ENCODE data around the gene TNFAIP3.
"Not testable (repeated sequence)": the region's sequence is repeated elsewhere in the genome, so short reads cannot be mapped to it uniquely, and the experiment has no call there.

Gene TNFAIP3

DNA sequence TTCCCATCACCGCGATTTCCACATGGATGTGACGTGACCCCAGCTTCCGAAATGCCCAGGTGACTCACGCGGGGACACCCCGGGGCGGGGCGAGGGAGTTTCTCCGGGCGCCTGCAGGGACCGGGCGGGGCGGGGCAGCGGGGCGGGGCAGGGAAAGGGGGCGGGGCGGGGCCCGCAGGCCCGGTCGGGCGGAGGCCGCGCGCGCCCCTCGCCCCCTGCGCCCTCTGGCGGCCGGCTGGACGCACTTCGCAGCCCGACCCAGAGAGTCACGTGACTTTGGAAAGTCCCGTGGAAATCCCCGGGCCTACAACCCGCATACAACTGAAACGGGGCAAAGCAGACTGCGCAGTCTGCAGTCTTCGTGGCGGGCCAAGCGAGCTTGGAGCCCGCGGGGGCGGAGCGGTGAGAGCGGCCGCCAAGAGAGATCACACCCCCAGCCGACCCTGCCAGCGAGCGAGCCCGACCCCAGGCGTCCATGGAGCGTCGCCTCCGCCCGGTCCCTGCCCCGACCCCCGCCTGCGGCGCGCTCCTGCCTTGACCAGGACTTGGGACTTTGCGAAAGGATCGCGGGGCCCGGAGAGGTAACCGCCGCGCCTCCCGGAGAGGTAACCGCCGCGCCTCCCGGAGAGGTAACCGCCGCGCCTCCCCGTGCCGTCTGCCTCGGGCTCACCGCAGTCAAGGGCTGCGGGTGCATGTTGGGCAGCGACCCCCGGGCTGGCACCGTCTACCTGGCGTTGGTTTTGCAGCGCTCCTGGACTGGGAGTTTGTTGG lies at the start of gene TNFAIP3:
Gene TNFAIP3, plus strand, starts transcription at position 346 of the 771 bp plus-strand sequence. CDS start 3,969 bp downstream, outside the sequence.
- FAIRE-seq, result no peak

DNA sequence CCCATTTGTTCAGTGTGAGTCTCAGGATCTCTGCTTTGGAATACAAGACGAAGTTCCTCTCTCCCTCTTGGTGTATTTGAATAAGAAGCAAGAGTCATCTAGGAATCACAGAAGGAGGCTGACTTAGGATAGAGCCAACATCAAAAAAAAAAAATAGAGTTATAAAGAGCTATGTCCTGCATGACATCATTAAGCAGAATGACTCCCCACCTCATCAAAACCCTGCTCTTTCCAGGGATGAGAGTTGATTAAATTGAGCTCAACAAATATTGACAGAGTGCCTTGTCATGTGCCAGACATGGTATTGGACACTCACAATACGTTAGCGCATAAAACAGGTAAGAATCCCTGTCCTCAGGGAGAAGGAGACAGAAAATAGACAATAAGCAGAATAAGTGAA lies 48.6 kb upstream of the TNFAIP3 start:
- no peak for FAIRE-seq

DNA sequence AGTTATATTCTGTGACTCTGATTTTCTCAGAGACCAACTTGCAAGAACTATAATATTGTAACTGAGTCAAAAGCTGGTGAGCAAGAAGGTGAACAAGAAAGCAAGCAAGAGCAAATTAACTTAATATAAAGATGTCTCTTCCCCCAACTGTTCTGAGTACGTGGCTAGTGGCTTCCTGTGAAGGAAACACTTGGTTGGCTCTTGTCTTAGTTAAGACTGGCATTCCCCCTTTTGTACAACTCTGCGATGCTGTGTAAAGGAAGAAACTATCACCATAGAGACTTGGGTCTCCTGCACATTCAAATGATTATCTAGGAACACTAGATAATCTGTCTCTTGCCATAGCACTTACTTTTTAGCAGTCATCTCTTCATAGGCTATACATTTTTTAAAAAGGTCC lies 47.3 kb upstream of the TNFAIP3 start:
- FAIRE-seq, result no peak

DNA sequence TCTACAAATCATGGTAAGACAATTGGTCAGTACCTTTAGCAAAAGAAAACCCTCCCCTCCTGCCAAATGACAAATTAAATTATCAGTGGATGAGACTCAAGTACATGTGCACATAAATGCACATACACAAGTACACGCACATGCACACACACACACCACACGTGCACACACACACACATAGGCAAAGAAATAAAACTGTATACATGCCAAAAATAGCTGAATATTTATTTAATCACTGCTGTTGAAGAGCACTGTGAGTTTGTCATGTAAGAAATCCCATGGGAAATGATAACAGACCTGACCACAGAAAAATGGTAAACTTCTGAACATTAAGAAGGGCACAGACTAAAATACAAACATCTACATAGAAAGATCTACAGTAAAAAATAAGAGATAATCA lies 46.6 kb upstream of the TNFAIP3 start:
- FAIRE-seq, result no peak

DNA sequence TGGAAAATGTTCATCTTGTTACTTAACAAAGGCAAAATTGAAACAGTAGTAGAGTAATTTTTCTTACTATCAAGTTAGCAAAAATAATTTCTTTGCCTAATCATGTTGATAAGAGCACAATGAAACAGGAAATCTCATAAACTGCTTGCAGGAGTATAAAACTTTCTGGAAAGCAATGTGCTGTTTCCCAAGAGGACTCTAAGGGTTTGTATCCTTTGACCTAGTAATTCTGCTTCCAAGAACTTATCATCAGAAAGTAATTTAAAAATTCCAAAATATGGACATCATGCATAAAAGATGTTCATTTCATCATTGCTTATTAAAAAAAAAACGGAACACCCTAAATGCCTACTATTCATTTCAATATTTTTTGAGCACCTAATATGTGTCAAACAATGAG lies 46.1 kb upstream of the TNFAIP3 start:
- no peak for FAIRE-seq

DNA sequence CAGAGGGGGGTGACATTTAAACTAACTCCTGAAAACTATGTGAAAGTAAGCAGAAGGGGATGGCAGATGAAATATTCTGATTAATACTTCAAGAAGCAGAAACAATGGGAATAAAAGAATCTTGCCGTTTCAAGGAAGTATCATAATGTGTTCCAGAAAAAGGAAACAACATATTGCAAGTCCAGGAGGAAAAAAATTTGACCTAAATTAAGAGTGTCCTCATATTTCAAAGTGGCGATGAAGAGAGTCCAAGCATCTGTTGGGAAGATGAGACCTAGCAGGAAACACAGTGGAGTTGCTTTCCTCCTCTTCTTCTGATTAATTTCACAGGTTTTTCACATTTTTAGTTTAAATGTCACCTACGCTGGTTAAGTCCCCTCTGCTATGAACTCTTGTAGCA lies 45.6 kb upstream of the TNFAIP3 start:
- FAIRE-seq, result no peak

DNA sequence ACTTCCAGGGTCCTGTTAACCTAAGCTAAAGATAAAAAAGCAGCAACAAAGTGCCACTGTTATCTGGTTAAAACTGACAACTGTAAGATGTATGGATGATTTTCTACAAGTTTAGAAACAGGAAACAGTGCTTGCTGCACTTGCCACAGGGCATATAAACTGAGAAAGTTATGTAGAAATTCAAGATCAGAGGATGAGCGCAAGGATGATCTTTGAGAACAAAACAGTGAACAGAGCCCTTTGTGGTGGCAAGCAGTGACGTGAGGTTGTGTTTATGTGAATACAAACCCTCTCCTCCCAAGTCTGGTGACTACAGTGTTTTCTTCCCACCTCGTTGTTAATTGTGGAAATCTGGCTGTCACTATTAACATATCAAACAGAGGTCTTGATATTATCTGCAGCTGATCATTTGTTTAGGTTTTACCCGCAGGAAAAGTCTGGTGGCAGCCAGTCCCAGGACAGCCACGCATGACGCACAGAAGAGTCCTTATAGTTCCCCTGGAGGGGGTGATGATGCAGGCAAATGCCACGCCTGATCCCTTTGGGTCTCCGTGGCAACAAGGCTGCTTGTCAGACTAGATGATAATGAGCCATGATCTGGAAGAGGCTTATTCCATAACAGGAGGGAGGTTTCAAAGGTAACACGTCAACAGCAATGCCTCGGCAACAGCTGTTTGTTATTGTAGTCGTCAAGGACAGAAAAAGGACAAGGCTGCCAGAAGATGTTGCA lies 43.1 kb upstream of the TNFAIP3 start:
- FAIRE-seq, result no peak

DNA sequence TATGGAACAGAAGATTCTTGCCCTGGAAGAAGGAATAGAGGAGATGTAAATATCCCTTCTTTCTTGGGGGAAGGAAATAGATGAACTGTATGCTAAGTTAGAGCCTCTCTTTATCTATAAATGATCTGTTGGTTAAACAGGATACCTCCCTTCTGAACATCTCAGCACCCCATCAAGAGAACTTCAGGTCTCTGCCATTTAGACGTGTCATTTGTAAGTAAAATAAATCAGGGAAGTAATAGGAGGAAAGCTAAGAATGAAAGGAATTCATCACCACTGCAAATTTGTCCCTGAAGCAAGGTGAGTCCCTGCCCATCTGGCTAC lies 42.5 kb upstream of the TNFAIP3 start:
- no peak for FAIRE-seq

DNA sequence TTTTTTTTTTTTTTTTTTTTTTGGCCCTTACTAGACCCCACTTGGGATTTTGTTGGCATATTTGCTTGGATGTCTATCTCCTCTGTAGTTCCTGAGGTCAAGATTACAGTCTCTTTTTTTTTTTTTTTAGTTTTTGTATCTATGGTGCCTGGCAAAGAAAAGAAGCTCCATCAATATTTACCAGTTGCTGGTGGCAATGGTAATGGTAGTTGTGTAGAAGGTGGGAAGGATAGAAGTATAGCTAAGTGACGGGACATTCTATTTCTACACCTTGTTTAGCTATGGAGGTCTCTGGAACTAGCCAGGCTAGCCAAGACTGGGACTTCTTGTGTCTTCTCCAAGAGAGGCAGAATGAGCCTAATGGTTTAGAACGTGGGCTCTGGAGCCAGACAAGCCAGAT lies 42.2 kb upstream of the TNFAIP3 start:
- no peak for FAIRE-seq

DNA sequence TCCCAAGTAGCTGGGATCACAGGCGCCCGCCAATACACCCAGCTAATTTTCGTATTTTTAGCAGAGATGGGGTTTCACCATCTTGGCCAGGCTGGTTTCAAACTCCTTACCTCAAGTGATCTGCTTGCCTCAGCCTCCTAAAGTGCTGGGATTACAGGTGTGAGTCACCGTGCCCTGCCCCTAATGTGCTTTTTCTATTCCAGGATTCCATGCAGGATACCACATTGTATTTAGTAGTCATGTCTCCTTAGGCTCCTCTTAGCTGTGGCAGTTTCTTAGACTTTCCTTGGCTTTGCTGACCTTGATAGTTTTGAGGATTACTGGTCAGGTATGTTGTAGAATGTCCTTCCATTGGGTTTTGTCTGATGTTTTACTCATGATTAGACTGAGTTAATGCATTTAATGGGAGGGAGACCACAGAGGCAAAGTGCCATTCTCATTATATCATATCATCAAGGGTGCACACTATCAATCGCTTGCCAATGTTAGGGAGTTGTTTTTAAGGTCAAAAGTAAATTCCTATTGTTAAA lies 39.6 kb upstream of the TNFAIP3 start:
- no peak for FAIRE-seq

DNA sequence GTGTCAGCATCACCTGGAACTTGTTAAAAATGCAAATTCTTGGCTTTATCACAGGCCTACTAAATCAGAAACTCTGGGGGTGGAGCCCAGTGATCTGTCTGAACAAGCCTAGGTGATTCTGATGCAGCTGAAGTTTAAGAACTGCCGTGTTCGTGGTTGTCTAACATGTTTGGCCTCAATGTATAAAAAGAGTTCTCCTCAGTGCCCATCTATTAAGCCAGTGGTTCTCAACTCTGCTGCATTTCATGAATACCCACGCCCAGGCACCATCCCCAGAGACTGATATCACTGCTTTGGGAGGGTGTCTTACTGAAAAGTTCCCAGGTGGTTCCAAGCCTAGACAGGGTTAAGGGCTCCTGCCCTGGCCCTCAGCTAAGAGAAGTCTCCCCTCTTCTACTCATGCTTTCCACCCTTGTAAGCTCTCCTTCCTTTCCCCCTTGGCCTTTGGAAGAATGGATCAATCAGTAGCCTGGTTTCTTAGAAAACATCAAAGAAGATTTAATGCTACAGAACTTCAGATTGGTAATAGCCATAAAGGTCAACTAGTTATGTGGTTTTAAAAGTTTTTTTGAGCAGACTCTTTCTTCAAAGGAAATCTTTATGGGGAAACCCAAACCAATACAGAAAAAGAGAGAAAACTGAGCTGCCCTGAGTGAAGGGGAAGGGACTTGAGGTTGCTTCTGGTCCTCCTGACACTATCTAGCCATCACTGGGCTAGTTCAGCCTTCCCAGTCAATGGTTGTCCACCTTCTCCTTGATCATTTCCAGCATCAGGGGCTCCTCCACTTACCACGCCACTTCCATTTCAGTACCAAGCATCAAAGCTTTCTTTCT lies 38.9 kb upstream of the TNFAIP3 start:
- FAIRE-seq, result no peak

DNA sequence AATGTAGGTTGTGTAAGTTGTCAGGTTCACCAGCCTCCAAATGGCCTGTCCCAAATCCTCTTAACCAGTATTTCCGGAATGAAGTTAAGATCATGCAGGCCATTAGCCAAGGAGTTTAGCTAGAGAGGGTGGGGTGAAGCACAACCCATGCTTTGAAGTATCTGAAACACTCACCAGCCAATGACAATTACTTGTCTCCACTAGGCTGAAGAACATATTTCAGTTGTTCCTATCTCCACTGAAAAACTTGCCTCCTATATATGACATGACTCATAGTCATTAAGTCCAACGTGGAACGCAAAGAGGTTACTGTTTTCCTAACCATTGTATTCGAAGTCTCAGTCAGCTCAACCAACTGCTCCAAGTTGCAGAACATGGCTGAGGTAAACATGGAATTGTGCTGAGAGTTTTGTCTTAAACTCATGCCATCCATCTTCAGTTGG lies 37.4 kb upstream of the TNFAIP3 start:
- FAIRE-seq, result no peak

DNA sequence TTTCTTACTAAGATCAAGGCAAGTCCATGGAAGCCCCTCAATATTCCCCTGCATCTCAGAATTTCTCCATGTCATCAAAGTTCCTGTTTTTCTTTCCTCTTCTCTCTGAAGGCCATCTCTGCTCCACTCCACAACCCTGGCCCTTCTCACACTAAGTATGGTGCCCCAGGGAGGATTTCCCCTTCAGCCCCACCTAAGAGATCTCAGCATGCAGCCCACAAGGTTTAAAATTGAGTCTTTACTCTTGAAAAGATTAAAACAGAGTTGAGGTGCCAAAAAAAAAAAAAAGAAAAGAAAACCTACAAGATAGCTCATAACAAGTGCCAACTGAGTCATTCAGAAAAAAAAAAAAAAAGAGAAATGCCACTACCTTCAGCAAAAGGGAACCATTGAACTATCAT lies 36.5 kb upstream of the TNFAIP3 start:
- FAIRE-seq, result no peak

DNA sequence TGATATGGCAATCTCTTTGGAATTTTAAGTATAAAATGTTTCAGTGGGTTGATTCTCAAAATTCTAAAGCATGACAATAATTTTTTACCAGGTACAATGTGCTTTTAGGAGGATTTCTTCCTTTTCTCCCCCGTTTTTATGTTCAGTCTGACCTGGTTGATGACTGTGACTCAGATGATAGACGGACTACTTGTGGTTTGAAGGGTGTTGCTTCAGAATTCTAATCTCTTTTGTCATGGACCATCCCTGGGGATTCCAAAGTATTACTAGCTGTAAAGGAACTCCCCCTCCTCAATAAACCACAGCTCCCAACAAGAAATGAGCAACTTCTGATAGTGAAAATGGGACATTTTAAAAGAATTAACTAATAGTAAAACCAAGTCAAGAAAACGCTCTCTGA lies 34.9 kb upstream of the TNFAIP3 start:
- no peak for FAIRE-seq

DNA sequence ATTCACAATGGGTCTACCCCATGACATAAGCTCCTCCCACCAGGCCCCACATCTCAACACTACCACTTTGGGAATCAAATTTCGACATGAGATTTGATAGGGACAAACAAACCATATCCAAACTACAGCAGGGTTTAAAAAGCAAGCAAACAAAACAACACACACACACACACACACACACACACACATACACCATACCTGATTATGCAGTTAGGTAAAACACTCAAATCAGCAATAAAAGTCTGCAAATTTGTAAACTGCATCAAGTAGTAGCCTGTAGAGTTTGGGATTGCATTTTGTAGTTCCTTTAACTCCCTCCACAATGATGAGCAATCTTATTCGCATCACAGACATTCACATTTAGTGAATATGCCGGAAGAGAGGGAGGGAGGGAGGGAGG lies 32.6 kb upstream of the TNFAIP3 start:
- FAIRE-seq, result no peak

DNA sequence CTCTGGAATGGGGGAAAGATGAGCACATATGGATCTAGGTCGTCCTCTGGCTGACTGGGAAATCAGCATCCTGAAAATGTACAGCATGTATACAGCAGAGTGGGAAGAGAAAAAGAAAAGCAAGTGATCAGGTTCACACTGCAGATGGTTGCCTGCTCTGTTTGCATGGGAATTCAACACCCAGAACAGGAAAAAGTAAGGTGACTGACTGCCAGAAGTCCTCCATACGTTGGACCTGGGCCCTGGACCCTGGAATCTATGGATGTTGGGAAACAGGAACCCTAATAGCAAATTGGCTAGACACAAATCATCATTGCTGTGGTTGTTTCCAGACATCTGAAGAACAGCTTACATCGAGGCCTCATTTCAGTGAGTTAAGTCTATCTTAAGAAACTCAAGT lies 30.3 kb upstream of the TNFAIP3 start:
- no peak for FAIRE-seq

DNA sequence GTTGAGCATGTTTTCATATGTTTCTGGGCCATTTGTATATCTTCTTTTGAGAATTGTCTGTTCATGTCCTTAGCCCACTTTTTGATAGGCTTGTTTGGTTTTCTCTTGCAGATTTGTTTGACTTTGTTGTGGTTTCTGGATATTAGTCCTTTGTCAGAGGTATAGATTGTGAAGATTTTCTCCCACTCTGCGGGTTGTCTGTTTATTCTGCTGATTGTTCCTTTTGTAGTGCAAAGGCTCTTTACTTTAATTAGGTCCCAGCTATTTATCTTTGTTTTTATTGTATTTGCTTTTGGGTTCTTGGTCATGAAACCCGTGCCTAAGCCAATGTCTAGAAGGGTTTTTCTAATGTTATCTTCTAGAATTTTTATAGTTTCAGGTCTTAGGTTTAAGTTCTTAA lies 29.0 kb upstream of the TNFAIP3 start:
- not testable (repeated sequence) for FAIRE-seq

DNA sequence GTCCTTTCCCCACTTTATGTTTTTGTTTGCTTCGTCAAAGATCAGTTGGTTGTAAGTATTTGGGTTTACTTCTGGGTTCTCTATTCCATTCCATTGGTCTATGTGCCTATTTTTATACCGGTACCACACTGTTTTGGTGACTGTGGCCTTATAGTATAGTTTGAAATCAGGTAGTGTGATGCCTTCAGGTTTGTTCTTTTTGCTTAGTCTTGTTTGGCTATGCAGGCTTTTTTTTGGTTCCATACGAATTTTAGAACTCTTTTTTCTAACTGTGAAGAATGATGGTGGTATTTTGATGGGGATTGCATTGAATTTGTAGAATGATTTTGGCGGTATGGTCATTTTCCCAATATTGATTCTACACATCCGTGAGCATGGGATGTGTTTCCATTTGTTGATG lies 28.5 kb upstream of the TNFAIP3 start:
- not testable (repeated sequence) for FAIRE-seq

DNA sequence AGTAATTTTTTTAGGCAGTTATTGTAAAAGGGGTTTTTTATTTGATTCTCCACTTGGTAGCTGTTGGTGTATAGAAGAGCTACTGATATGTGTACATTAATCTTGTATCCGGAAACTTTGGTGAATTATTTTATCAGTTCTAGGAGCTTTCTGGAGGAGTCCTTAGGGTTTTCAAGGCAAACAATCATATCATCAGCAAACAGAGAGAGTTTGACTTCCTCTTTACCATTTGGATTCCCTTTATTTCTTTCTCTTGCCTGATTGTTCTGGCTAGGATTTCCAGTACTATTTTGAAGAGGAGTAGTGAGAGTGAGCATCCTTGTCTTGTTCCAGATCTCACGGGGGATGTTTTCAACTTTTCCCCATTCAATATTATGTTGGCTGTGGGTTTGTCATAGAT lies 28.0 kb upstream of the TNFAIP3 start:
- no peak for FAIRE-seq

DNA sequence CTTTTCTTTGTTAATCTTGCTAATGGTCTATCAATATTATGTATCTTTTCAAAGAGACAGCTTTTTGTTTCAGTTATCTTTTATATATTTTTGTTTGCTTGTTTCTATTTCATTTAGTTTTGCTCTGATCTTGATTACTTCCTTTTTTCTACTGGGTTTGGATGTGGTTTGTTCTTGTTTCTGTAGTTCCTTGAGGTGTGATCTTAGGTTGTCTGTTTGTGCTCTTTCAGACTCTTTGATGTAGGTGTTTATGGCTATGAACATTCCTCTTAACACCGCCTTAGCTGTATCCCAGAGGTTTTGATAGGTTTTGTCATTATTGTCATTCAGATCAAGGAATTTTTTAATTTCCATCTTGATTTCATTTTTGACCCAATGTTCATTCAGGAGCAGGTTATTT lies 26.8 kb upstream of the TNFAIP3 start:
- no peak for FAIRE-seq

DNA sequence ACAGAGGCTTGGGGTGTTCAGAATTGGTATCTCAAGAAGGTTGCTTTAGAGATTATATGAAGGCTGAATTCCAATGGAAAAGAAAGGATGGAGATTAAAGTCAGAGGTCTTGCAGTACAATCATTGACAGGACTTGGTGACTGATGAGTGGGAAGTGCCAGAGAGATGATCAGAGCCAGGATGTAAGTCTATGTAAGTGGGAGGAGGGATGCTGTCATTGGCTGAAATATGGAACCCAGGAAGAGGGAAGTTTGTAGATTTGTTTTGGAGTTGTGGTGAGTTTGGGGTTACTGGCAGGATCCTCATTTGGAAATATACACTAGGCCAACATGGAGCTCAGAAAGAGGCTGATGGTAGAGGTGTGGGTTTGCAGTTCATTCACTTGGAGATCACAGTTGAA lies 23.8 kb upstream of the TNFAIP3 start:
- FAIRE-seq, result no peak

DNA sequence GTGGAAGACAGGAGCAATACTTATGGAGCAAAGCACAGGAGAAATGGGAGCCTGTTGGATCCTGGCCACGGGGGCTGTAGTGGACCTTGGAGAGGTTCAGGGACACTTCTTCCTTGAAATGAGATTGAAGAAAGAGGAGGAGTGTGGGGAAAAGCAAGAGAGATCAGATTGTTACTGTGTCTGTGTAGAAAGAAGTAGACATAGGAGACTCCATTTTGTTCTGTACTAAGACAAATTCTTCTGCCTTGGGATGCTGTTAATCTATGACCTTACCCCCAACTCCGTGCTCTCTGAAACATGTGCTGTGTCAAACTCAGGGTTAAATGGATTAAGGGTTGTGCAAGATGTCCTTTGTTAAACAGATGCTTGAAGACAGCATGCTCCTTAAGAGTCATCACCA lies 22.7 kb upstream of the TNFAIP3 start:
- not testable (repeated sequence) for FAIRE-seq

DNA sequence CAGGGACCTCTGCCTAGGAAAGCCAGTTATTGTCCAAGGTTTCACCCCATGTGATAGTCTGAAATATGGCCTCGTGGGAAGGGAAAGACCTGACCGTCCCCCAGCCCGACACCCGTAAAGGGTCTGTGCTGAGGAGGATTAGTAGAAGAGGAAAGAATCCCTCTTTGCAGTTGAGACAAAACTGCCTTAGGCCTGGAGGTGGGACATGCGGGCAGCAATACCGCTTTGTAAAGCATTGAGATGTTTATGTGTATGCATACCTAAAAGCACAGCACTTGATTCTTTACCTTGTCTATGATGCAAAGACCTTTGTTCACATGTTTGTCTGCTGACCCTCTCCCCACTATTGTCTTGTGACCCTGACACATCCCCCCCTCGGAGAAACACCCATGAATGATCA lies 22.3 kb upstream of the TNFAIP3 start:
- not testable (repeated sequence) for FAIRE-seq

DNA sequence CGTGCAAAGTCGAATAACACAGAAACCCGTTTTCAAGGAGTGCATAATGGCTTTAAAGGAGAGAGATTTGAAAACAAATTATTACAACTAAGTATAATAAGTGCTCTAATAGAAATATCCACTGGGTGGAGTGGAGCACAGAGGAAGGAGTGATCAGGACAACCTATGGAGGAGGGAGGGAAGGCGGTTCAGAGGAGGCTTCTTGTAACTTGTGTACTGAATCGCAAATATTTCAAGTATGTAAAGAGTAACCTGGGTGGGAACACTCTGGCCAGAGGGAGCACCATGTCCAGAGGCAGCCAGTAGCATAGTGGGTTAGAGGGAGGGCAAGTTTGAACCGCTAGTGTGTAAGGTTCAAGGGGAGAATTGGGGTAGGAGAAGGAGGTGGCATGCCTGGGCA lies 21.6 kb upstream of the TNFAIP3 start:
- no peak for FAIRE-seq

All from A204.1 (cell line).